SU-DHL-6 (cell line): ENCODE data around the gene WFIKKN1.

Source experiments
- EZH2phosphoT487 ChIP-seq: fragments of 200-600 bp; sonication (generic), shearing (Covaris generic); conservative IDR thresholded peaks from 2 replicates; pipeline ENCODE4 v1.6.1; 2018; ENCODE audit warnings: mild to moderate bottlenecking, antibody characterized with exemption, low read length, moderate library complexity, mixed read lengths
- TF ChIP-seq, protein P1 (sequence below): fragments of 200-600 bp; sonication (generic); IDR thresholded peaks from one replicate; pipeline ENCODE4 v1.5.1; 2017; ENCODE audit warnings: antibody characterized with exemption, mild to moderate bottlenecking, low read length, moderate library complexity; ENCODE audit not compliant: insufficient read depth, poor library complexity, severe bottlenecking

GRCh38 chr16:591892-592517 lies 38.8 kb upstream of the WFIKKN1 start:
- TF ChIP-seq, protein P1, sequence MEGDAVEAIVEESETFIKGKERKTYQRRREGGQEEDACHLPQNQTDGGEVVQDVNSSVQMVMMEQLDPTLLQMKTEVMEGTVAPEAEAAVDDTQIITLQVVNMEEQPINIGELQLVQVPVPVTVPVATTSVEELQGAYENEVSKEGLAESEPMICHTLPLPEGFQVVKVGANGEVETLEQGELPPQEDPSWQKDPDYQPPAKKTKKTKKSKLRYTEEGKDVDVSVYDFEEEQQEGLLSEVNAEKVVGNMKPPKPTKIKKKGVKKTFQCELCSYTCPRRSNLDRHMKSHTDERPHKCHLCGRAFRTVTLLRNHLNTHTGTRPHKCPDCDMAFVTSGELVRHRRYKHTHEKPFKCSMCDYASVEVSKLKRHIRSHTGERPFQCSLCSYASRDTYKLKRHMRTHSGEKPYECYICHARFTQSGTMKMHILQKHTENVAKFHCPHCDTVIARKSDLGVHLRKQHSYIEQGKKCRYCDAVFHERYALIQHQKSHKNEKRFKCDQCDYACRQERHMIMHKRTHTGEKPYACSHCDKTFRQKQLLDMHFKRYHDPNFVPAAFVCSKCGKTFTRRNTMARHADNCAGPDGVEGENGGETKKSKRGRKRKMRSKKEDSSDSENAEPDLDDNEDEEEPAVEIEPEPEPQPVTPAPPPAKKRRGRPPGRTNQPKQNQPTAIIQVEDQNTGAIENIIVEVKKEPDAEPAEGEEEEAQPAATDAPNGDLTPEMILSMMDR: no peak
- TF ChIP-seq EZH2phosphoT487: no peak
